SK-N-SH (cell line): ENCODE data around the gene SLC25A25.

Experiments used
- CTCF ChIP-seq: fragments of 200-600 bp; sonication (generic); IDR thresholded peaks from 2 replicates; pipeline ENCODE4 v1.6.1; 2017; ENCODE audit warnings: antibody characterized with exemption, mild to moderate bottlenecking, moderate library complexity
- ELF1 ChIP-seq: IDR thresholded peaks from 2 replicates; pipeline ENCODE4 v1.4.0; 2012
- EP300 ChIP-seq, 2 experiments: IDR thresholded peaks; 2 replicates each; pipeline versions ENCODE4 v1.4.0 to v1.6.1; 2012; ENCODE audit warnings: borderline replicate concordance in 1 of 2, low read depth in 1 of 2, low read length in 1 of 2
- EZH2phosphoT487 ChIP-seq: fragments of 200-600 bp; sonication (generic); IDR thresholded peaks from 2 replicates; pipeline ENCODE4 v1.6.1; 2017; ENCODE audit warnings: low read depth, mixed run types, mild to moderate bottlenecking, antibody characterized with exemption, moderate library complexity, borderline replicate concordance
- GABPA ChIP-seq: IDR thresholded peaks from 2 replicates; pipeline ENCODE4 v1.4.0; 2012; ENCODE audit warnings: low read depth, mild to moderate bottlenecking
- MAX ChIP-seq: IDR thresholded peaks from 2 replicates; pipeline ENCODE4 v1.4.0; 2012; ENCODE audit warnings: low read depth
- MXI1 ChIP-seq: IDR thresholded peaks from 2 replicates; pipeline ENCODE4 v1.6.1; 2012; ENCODE audit warnings: mild to moderate bottlenecking, low read depth, low read length, improper control_type of control experiment
- REST ChIP-seq: IDR thresholded peaks from 2 replicates; pipeline ENCODE4 v1.6.1; 2012; ENCODE audit warnings: mild to moderate bottlenecking, low read depth, low read length, moderate library complexity
- RXRA ChIP-seq: IDR thresholded peaks from 2 replicates; pipeline ENCODE4 v1.4.0; 2012; ENCODE audit warnings: low read depth, mild to moderate bottlenecking, borderline replicate concordance
- SIN3A ChIP-seq: IDR thresholded peaks from 2 replicates; pipeline ENCODE4 v1.6.1; 2012; ENCODE audit warnings: low read depth, mild to moderate bottlenecking, low read length, moderate library complexity, borderline replicate concordance
- SMC3 ChIP-seq: IDR thresholded peaks from 2 replicates; pipeline ENCODE4 v1.6.1; 2012; ENCODE audit warnings: low read depth, low read length, improper control_type of control experiment
- TCF12 ChIP-seq: IDR thresholded peaks from 2 replicates; pipeline ENCODE4 v1.4.0; 2012
- USF2 ChIP-seq: fragments of 150-350 bp; IDR thresholded peaks from 2 replicates; pipeline ENCODE4 v1.6.1; 2017; ENCODE audit warnings: antibody characterized with exemption, low read length, low read depth, borderline replicate concordance
- YY1 ChIP-seq: IDR thresholded peaks from 2 replicates; pipeline ENCODE4 v1.4.0; 2012; ENCODE audit warnings: low read depth, mild to moderate bottlenecking

- TF ChIP-seq ELF1 (no peak), EZH2phosphoT487 (no peak), CTCF (no peak), EP300 (IDR thresholded peaks at IDR 0.05; ENCODE audit: borderline replicate concordance in 1 of 2, low read depth in 1 of 2, low read length in 1 of 2) (no peak), YY1 (no peak), TCF12 (no peak), MAX (no peak), MXI1 (no peak), RXRA (no peak), SIN3A (no peak), REST (no peak), USF2 (no peak), GABPA (no peak), SMC3 (no peak)
These were observed 24.4 kb downstream of the SLC25A25 start for GRCh38 chr9:128092199-128092977.
